GM19035 (cell line): ENCODE results near the gene INPP4B.

Experiments
- ATAC-seq: cut with Tn5 transposase; IDR thresholded peaks from one replicate; pipeline ENCODE4 v1.9.1; 2021; ENCODE audit not compliant: unreplicated experiment

The INPP4B gene

GRCh38 chr4:142497606-142498005 is 348.5 kb downstream of the INPP4B start:
- ATAC-seq = no peak

GRCh38 chr4:142493255-142494110 is 352.6 kb downstream of the INPP4B start:
- ATAC-seq = no peak

GRCh38 chr4:142485452-142485851 is 360.6 kb downstream of the INPP4B start:
- no peak for ATAC-seq

- ATAC-seq = no peak
These were observed 365.9 kb downstream of the INPP4B start for GRCh38 chr4:142480244-142480643.

- ATAC-seq = no peak
These were observed 370.4 kb downstream of the INPP4B start for GRCh38 chr4:142475663-142476062.

- ATAC-seq = no peak
These were observed 371.6 kb downstream of the INPP4B start for GRCh38 chr4:142474398-142475087.

- no peak for ATAC-seq
These were observed 372.2 kb downstream of the INPP4B start for GRCh38 chr4:142473960-142474338.

GRCh38 chr4:142473218-142473959 is 372.7 kb downstream of the INPP4B start:
- ATAC-seq = no peak

- ATAC-seq = no peak
These were observed 379.0 kb downstream of the INPP4B start for GRCh38 chr4:142467088-142467487.

- no peak for ATAC-seq
These were observed 380.6 kb downstream of the INPP4B start for GRCh38 chr4:142465526-142465925.

GRCh38 chr4:142463206-142463605 is 382.9 kb downstream of the INPP4B start:
- ATAC-seq = no peak

GRCh38 chr4:142452161-142452855 is 393.8 kb downstream of the INPP4B start:
- no peak for ATAC-seq

- ATAC-seq = no peak
These were observed 396.2 kb downstream of the INPP4B start for GRCh38 chr4:142449771-142450373.

- ATAC-seq = no peak
These were observed 399.1 kb downstream of the INPP4B start for GRCh38 chr4:142447009-142447408.

GRCh38 chr4:142443469-142443868 is 402.6 kb downstream of the INPP4B start:
- no peak for ATAC-seq

GRCh38 chr4:142440093-142440492 is 406.0 kb downstream of the INPP4B start:
- ATAC-seq = no peak

GRCh38 chr4:142435599-142436235 is 410.4 kb downstream of the INPP4B start:
- ATAC-seq = no peak

- no peak for ATAC-seq
These were observed 411.4 kb downstream of the INPP4B start for GRCh38 chr4:142434519-142435224.

- no peak for ATAC-seq
These were observed 417.4 kb downstream of the INPP4B start for GRCh38 chr4:142428715-142429114.

GRCh38 chr4:142427456-142427855 is 418.6 kb downstream of the INPP4B start:
- ATAC-seq = no peak
